Pancreas (tissue), 10 donors: ENCODE results near the gene MIEF1. TPM values are rescaled to one million over a fixed set of nuclear protein-coding genes. Genes with fewer than 3 reads are reported as not detected.

Experiments used
- ATAC-seq, 4 donors: fragments of 200-7000 bp; cut with Tn5 transposase; one replicate each; pipeline versions ENCODE4 v1.8.0 to v1.9.1; 2020; ENCODE audit warnings: mild to moderate bottlenecking in 4 of 4, moderate library complexity in 4 of 4
- DNase-seq, 6 donors: peaks; one replicate each; pipeline ENCODE4 v3.0.0-alpha.2; 2020
- FAIRE-seq: peaks from 2 replicates; lab custom pipeline; 2012; peaks lifted over from hg19 to GRCh38; lab: Jason Lieb, UNC
- H3K27ac ChIP-seq, 4 donors: fragments of 200-600 bp; sonication (generic); 1 replicate in 3 of 4; 2 replicates in 1 of 4; pipeline versions ENCODE4 v1.5.0 to v1.8.0; 2020
- H3K27me3 ChIP-seq, 4 donors: fragments of 200-600 bp; one replicate each; pipeline ENCODE4 v1.8.0; 2021
- H3K36me3 ChIP-seq, 3 donors: fragments of 200-600 bp; sonication (generic) in 1 of 3; one replicate each; pipeline versions ENCODE4 v1.5.0 to v1.8.0; 2020 to 2021
- H3K4me1 ChIP-seq, 3 donors: fragments of 200-600 bp; one replicate each; pipeline ENCODE4 v1.8.0; 2021
- H3K4me3 ChIP-seq, 4 donors: fragments of 200-600 bp; sonication (generic) in 2 of 4; one replicate each; pipeline versions ENCODE4 v1.5.0 to v1.8.0; 2020 to 2021
- H3K9me3 ChIP-seq, 4 donors: fragments of 200-600 bp; one replicate each; pipeline ENCODE4 v1.8.0; 2021
- WGBS, 2 donors: extraction: QIAGEN DNeasy Blood & Tissue Kit; methylation state at CpG; one replicate each; pipeline ENCODE4 v1.1.7; 2013; 5-methylcytosine and 5-hydroxymethylcytosine counted together
- intact Hi-C, 3 donors: fragments of 100-400 bp; cut with DNase I; formaldehyde crosslinking; loops; one replicate each; pipeline versions ENCODE4 v1.11.1 to v1.14.2; 2022
- polyA plus RNA-seq, 2 donors: library from polyadenylated mRNA; stranded (reverse); fragments of 200-250 nt; gene quantifications; one replicate each; pipeline ENCODE4 v1.2.3, GENCODE V29; 2013
- total RNA-seq, 6 donors: library from RNA; stranded (reverse); fragmentation: NEBNext Ultra II Directional in 4 of 6; extraction: Animal tissue kit (Norgen Biotek cat#: 25700) in 4 of 6; gene quantifications; one replicate each; pipeline versions ENCODE4 v1.2.1 to v1.2.4, GENCODE V29; 2021 to 2023
- TF ChIP-seq, protein P1 (sequence below), 4 donors: fragments of 200-600 bp; sonication (generic) in 3 of 4; IDR thresholded peaks; one replicate each; pipeline versions ENCODE4 v1.5.0 to v1.8.0; 2021; ENCODE audit warnings: antibody characterized with exemption in 4 of 4
- donor health status: healthy with polysubstance abuse.
- donor health status: DM: no; HTN: no; CAD: no; lungs with moderate emphysema.
- donor health status: DM: no; HTN: no; CAD: no.
- donor health status: control.
- donor health status: control.
- donor health status: Bipolar disorder and iron deficiency.
- donor health status: DM: yes; HTN: yes; CAD: no.
- donor health status: DM: no; HTN: no; CAD: no.
- donor health status: DM: no; HTN: no; CAD: no.
- donor health status: DM: yes; HTN: yes; CAD: no.

MIEF1 gene
- total and polyA plus RNA-seq, 8 donors, result 6.3 to 15.1 (median 11.1) TPM

DNA sequence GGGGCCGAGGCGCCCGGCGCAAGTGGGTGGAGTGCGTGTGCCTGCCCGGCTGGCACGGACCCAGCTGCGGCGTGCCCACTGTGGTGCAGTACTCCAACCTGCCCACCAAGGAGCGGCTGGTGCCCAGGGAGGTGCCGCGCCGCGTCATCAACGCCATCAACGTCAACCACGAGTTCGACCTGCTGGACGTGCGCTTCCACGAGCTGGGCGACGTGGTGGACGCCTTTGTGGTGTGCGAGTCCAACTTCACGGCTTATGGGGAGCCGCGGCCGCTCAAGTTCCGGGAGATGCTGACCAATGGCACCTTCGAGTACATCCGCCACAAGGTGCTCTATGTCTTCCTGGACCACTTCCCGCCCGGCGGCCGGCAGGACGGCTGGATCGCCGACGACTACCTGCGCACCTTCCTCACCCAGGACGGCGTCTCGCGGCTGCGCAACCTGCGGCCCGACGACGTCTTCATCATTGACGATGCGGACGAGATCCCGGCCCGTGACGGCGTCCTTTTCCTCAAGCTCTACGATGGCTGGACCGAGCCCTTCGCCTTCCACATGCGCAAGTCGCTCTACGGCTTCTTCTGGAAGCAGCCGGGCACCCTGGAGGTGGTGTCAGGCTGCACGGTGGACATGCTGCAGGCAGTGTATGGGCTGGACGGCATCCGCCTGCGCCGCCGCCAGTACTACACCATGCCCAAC, 14.1 kb upstream of the MIEF1 start:
- intact Hi-C loops, result no loop called here
- no peak overlapping the region for H3K27ac ChIP-seq
- FAIRE-seq (no peak), ATAC-seq (no peak), DNase-seq (no peak)
- 87 to 93% methylated on average over 70 of the region's 70 CpGs for WGBS, 2 donors
- TF ChIP-seq, protein P1, sequence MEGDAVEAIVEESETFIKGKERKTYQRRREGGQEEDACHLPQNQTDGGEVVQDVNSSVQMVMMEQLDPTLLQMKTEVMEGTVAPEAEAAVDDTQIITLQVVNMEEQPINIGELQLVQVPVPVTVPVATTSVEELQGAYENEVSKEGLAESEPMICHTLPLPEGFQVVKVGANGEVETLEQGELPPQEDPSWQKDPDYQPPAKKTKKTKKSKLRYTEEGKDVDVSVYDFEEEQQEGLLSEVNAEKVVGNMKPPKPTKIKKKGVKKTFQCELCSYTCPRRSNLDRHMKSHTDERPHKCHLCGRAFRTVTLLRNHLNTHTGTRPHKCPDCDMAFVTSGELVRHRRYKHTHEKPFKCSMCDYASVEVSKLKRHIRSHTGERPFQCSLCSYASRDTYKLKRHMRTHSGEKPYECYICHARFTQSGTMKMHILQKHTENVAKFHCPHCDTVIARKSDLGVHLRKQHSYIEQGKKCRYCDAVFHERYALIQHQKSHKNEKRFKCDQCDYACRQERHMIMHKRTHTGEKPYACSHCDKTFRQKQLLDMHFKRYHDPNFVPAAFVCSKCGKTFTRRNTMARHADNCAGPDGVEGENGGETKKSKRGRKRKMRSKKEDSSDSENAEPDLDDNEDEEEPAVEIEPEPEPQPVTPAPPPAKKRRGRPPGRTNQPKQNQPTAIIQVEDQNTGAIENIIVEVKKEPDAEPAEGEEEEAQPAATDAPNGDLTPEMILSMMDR (IDR thresholded peaks at IDR 0.05), result no peak
- H3K4me1 ChIP-seq, result no peaks in the 10 kb centered on the region
- H3K9me3 ChIP-seq, result no peaks in the 10 kb centered on the region
- no peak overlapping the region for H3K4me3 ChIP-seq
- H3K27me3 ChIP-seq, result no peaks in the 10 kb centered on the region
- H3K36me3 ChIP-seq, result no peaks in the 10 kb centered on the region

DNA sequence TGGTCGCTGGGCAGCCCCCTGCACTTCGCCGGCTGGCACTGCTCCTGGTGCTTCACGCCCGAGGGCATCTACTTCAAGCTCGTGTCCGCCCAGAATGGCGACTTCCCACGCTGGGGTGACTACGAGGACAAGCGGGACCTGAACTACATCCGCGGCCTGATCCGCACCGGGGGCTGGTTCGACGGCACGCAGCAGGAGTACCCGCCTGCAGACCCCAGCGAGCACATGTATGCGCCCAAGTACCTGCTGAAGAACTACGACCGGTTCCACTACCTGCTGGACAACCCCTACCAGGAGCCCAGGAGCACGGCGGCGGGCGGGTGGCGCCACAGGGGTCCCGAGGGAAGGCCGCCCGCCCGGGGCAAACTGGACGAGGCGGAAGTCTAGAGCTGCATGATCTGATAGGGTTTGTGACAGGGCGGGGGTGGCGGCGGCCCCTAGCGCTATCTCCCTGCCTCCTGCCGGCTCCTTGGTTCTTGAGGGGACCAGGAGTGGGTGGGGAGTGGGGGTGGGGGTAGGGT, 13.5 kb upstream of the MIEF1 start:
- Histone ChIP-seq H3K36me3 (no peaks in the 10 kb centered on the region), H3K4me3 (no peak overlapping the region), H3K27ac (no peak overlapping the region), H3K27me3 (no peaks in the 10 kb centered on the region), H3K4me1 (no peaks in the 10 kb centered on the region), H3K9me3 (no peaks in the 10 kb centered on the region)
- FAIRE-seq, result no peak
- ATAC-seq, result no peak
- DNase-seq, result no peak
- intact Hi-C loops, result no loop called here
- TF ChIP-seq, protein P1 (IDR thresholded peaks at IDR 0.05), result no peak
- 87% methylated on average over 39 of the region's 39 CpGs for WGBS, 2 donors

DNA sequence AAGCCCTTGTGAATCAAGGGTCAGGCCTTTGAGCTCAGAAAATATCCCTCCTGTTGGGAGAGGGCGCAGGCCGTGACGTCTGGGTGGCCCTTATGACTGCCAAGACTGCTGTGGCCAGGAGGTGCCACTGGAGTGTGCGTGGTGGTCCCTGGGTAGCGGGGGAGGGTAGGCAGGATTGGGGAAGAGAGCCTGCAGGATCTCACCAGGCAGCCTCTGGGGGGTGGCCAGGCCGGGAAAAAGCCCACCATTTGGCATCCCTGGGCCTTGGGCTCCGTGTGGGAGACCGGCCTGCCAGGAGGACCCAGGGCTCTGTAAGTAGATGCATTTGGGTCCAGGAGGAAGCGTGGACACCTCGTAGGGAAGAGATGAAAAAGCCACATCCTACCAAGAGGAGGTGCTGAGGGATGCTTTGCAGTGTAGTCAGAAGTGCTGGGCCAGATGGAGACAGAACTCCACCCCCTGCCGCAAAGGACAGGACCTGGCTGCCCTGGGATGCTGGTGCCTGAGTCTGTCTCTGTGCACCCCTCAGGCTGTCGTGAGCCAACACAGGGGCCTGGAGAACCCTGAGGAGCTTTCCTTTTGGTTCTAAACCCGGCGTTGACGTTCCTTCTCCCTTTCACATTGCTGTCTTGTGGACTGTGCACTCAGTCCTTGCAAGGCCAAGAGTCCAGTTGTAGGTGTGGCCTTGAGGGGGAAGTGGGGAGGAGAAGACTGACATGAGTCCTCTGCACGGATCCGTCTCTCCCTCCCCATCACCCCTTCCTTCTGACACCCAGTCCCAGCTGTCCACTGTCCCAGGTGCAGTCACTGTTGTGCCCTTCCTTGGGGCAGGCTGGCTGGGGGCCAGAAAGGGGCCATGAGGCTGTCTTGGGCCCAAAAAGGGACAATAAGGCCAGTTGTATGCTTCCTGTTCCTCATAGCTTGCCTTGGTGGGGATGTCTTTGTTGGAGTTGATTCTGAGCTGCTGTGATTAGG, 12.7 kb upstream of the MIEF1 start:
- DNase-seq, result no peak
- Histone ChIP-seq H3K27ac (no peak overlapping the region), H3K27me3 (no peaks in the 10 kb centered on the region), H3K9me3 (no peaks in the 10 kb centered on the region), H3K4me1 (no peaks in the 10 kb centered on the region), H3K4me3 (no peak overlapping the region), H3K36me3 (no peaks in the 10 kb centered on the region)
- WGBS, 2 donors, result 70 to 76% methylated on average over 17 of the region's 17 CpGs
- intact Hi-C loops, result loop anchor here in 1 of 3 donors (5.0 kb wide), 1 partner anchor 38 kb away; no protein-coding TSS in a partner anchor
- ATAC-seq, result peak in 3 of 4 donors; percentile 2 to 44 (median 33)
- no peak for FAIRE-seq
- TF ChIP-seq, protein P1 (IDR thresholded peaks at IDR 0.05), result no peak

DNA sequence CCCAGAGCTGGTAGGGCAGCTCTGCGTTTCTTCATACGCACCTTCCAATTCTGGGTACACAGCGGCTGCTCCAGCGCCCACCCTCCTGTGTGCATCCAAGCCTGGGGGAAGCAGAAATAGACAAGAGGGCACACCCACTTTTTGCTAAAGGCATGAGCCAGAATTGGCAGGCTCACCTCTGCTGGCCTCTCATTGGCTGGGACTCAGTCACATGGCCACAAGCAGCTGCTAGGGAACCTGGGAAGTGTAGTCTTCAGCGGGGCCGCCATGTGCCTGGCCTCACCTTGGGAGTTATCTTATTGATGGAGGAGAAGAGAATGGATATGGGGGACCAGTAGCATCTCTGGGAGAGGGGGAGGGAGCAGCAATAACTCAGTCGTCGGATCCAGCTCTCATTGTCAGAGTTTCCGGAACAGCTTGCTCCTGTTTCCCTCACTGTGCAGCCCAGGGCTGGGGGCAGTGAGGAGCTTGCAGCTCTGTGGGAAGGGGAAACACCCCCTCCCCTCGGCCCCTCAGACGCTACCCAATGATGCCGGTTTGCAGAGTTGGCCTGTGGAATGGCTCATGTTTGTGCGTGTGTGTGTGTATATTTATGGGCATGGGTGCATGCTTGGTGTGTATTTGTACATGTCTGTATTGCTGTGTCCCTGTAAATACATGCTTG, 11.8 kb upstream of the MIEF1 start:
- FAIRE-seq, result no peak
- 46 to 57% methylated on average over 13 of the region's 13 CpGs for WGBS, 2 donors
- peak in 4 of 6 donors; percentile 63 to 73 (median 70) for DNase-seq
- no peaks in the 10 kb centered on the region for H3K4me1 ChIP-seq
- TF ChIP-seq, protein P1 (IDR thresholded peaks at IDR 0.05), result no peak
- no peak overlapping the region for H3K27ac ChIP-seq
- H3K9me3 ChIP-seq, result no peaks in the 10 kb centered on the region
- ATAC-seq, result peak; percentile 85 to 93 (median 91)
- intact Hi-C loops, result loop anchor here in 1 of 3 donors (5.0 kb wide), 1 partner anchor 37 kb away; no protein-coding TSS in a partner anchor
- H3K4me3 ChIP-seq, result no peak overlapping the region
- H3K36me3 ChIP-seq, result no peaks in the 10 kb centered on the region
- no peaks in the 10 kb centered on the region for H3K27me3 ChIP-seq
